K562 (cell line): ENCODE measurements around the gene MYH11. TPM values are rescaled to one million over a fixed set of nuclear protein-coding genes. Genes with fewer than 3 reads are reported as not detected.

Experiments used
- ATAC-seq: fragments of 200-7000 bp; cut with Tn5 transposase; 3 replicates; pipeline ENCODE4 v1.9.1; 2020; ENCODE audit warnings: moderate library complexity
- BruUV-seq: library from RNA; stranded (reverse); fragments of 400-500 nt; replicated peaks from 2 replicates; lab custom pipeline; 2021; lab: Mats Ljungman, UMichigan
- CTCF ChIA-PET: fragments of 300-600 bp; formaldehyde crosslinking; extraction: SDS; loops from one replicate; lab custom pipeline; 2021; ENCODE audit warnings: low intra/inter-chr PET ratio; lab: Yijun Ruan, JAX
- POLR2A ChIA-PET: fragments of 300-600, 350-650 bp; sonication (Branson Sonifier 250); formaldehyde crosslinking; extraction: SDS; loops from one replicate; lab custom pipeline; 2021; ENCODE audit warnings: antibody characterized with exemption, inconsistent platforms; lab: Yijun Ruan, JAX
- DNase-seq, 4 experiments: peaks; one replicate each; pipeline versions ENCODE4 v3.0.0 to v3.0.0-alpha.2; 2011 to 2018; ENCODE audit warnings: low spot score in 3 of 4, mixed read lengths in 3 of 4; ENCODE audit errors: extremely low read depth in 1 of 4
- FAIRE-seq: peaks from 2 replicates; lab custom pipeline; 2011; peaks lifted over from hg19 to GRCh38; lab: Jason Lieb, UNC
- H2AFZ ChIP-seq: 2 replicates; pipeline ENCODE4 v1.6.0; 2011; ENCODE audit warnings: low read depth, low read length, control low read depth, inconsistent platforms
- H3K27ac ChIP-seq: fragments of 200-600 bp; 3 replicates; pipeline ENCODE4 v1.8.0; 2011; ENCODE audit warnings: low read depth, mild to moderate bottlenecking, control low read depth, inconsistent platforms, low read length, moderate library complexity, mixed read lengths; ENCODE audit errors: extremely low read depth
- H3K27me3 ChIP-seq, 2 experiments: fragments of 300-600 bp in 1 of 2; 2 replicates in 1 of 2; 3 replicates in 1 of 2; pipeline versions ENCODE4 v1.6.0 to v1.8.0; 2011; ENCODE audit warnings: inconsistent platforms in 2 of 2, low read length in 2 of 2, mild to moderate bottlenecking in 1 of 2, mixed read lengths in 1 of 2, moderate library complexity in 1 of 2; ENCODE audit not compliant: control insufficient read depth in 2 of 2, insufficient read depth in 2 of 2
- H3K36me3 ChIP-seq: fragments of 300-600 bp; 3 replicates; pipeline ENCODE4 v1.8.0; 2011; ENCODE audit warnings: mild to moderate bottlenecking, low read length, inconsistent platforms; ENCODE audit not compliant: control insufficient read depth, insufficient read depth
- H3K4me1 ChIP-seq, 2 experiments: fragments of 200-600 bp in 1 of 2; replicated peaks in 1 of 2; 2 replicates in 1 of 2; 3 replicates in 1 of 2; pipeline versions ENCODE4 v1.5.1 to v1.8.0; 2011; ENCODE audit warnings: inconsistent platforms in 2 of 2, low read length in 2 of 2, mild to moderate bottlenecking in 1 of 2, mixed read lengths in 1 of 2, moderate library complexity in 1 of 2; ENCODE audit not compliant: control insufficient read depth in 2 of 2, insufficient read depth in 2 of 2
- H3K4me2 ChIP-seq: 2 replicates; pipeline ENCODE4 v1.6.1; 2011; ENCODE audit warnings: low read length, control low read depth, inconsistent platforms, mixed read lengths; ENCODE audit not compliant: insufficient read depth
- H3K4me3 ChIP-seq: fragments of 200-600 bp; sonication (generic), shearing (Covaris generic); 2 replicates; pipeline ENCODE4 v1.5.1; 2016; ENCODE audit warnings: control low read depth, inconsistent platforms
- H3K79me2 ChIP-seq: fragments of 200-600 bp; 3 replicates; pipeline ENCODE4 v1.8.0; 2011; ENCODE audit warnings: low read length, inconsistent platforms; ENCODE audit not compliant: control insufficient read depth, insufficient read depth
- H3K9ac ChIP-seq, 2 experiments: 2 replicates each; pipeline versions ENCODE4 v1.6.0 to v1.6.1; 2011; ENCODE audit warnings: low read depth in 2 of 2, low read length in 2 of 2, control low read depth in 1 of 2, inconsistent platforms in 1 of 2, mild to moderate bottlenecking in 1 of 2, mixed read lengths in 1 of 2; ENCODE audit not compliant: insufficient read depth in 1 of 2
- H3K9me1 ChIP-seq: one replicate; pipeline ENCODE4 v1.6.0; 2011; ENCODE audit warnings: inconsistent platforms, mild to moderate bottlenecking, low read length, moderate library complexity; ENCODE audit not compliant: control insufficient read depth, insufficient read depth
- H3K9me3 ChIP-seq: replicated peaks from 2 replicates; pipeline ENCODE4 v1.5.1; 2011; ENCODE audit warnings: low read depth, low read length, inconsistent platforms; ENCODE audit not compliant: control insufficient read depth, insufficient read depth
- H4K20me1 ChIP-seq: replicated peaks from 2 replicates; pipeline ENCODE4 v1.6.1; 2011; ENCODE audit warnings: low read length, inconsistent platforms, mixed read lengths; ENCODE audit not compliant: control insufficient read depth, insufficient read depth
- BMI1 ChIP-seq: fragments of 150-350 bp; IDR thresholded peaks from 2 replicates; pipeline ENCODE4 v1.6.1; 2014; ENCODE audit warnings: low read length
- BRCA1 ChIP-seq, 2 experiments: fragments of 450-650 bp in 1 of 2; sonication (generic) in 1 of 2; formaldehyde crosslinking in 1 of 2; IDR thresholded peaks; 2 replicates each; pipeline versions ENCODE4 v1.5.0 to v1.6.1; 2017 to 2020; ENCODE audit warnings: mild to moderate bottlenecking in 1 of 2, missing genetic modification reagents in 1 of 2
- CC2D1A ChIP-seq: fragments of 450-650 bp; IDR thresholded peaks from 2 replicates; pipeline ENCODE4 v1.6.1; 2017; ENCODE audit warnings: mild to moderate bottlenecking
- CREBBP ChIP-seq: IDR thresholded peaks from one replicate; pipeline ENCODE4 v1.6.1; 2012; ENCODE audit warnings: low read depth, mild to moderate bottlenecking, control low read depth, inconsistent platforms, low read length
- MEF2D ChIP-seq: conservative IDR thresholded peaks from 2 replicates; pipeline ENCODE4 v1.6.1; 2016; ENCODE audit warnings: low read depth, missing genetic modification characterization, missing compliant biosample characterization
- NCOA2 ChIP-seq, 2 experiments: fragments of 450-650 bp; IDR thresholded peaks; 2 replicates each; pipeline ENCODE4 v1.6.1; 2018; ENCODE audit warnings: mild to moderate bottlenecking in 2 of 2, moderate library complexity in 1 of 2; ENCODE audit not compliant: partially characterized antibody in 2 of 2
- NUFIP1 ChIP-seq: fragments of 450-650 bp; IDR thresholded peaks from 2 replicates; pipeline ENCODE4 v1.6.1; 2018; ENCODE audit not compliant: partially characterized antibody
- SMARCA4 ChIP-seq: fragments of 450-650 bp; IDR thresholded peaks from 2 replicates; pipeline ENCODE4 v1.6.1; 2016
- SREBF2 ChIP-seq: sonication (generic); formaldehyde crosslinking; IDR thresholded peaks from 2 replicates; pipeline ENCODE4 v1.4.0; 2020; ENCODE audit warnings: mild to moderate bottlenecking, missing genetic modification reagents
- THRAP3 ChIP-seq: fragments of 450-650 bp; IDR thresholded peaks from 2 replicates; pipeline ENCODE4 v1.6.1; 2016; ENCODE audit warnings: mild to moderate bottlenecking, inconsistent platforms, borderline replicate concordance
- U2AF2 ChIP-seq: fragments of 200-400 bp; formaldehyde crosslinking; optimal IDR thresholded peaks from 2 replicates; pipeline ENCODE3; 2017; ENCODE audit warnings: low read depth, mild to moderate bottlenecking, low read length
- YBX1 ChIP-seq: fragments of 450-650 bp; IDR thresholded peaks from 2 replicates; pipeline ENCODE4 v1.7.1; 2016; ENCODE audit warnings: mild to moderate bottlenecking
- WGBS: fragments of 100-300 bp; shearing (Covaris generic); methylation state at CpG from one replicate; pipeline ENCODE4 v1.1.6; 2016; ENCODE audit warnings: low coverage, mixed read lengths; ENCODE audit not compliant: insufficient coverage; ENCODE audit errors: missing lambda C conversion rate; 5-methylcytosine and 5-hydroxymethylcytosine counted together
- in situ Hi-C: fragments of 300-500 bp; cut with MboI; formaldehyde crosslinking; loops from 4 replicates; pipeline ENCODE4 v1.15.0; 2018; ENCODE audit warnings: inconsistent platforms, mixed read lengths
- intact Hi-C: fragments of 100-400 bp; cut with micrococcal nuclease; formaldehyde crosslinking; loops from 2 replicates; pipeline ENCODE4 v1.14.2; 2022
- polyA plus RNA-seq, 8 experiments: library from polyadenylated mRNA; depleted of rRNA in 4 of 8; stranded (reverse) in 5 of 8; unstranded in 3 of 8; fragments of >200 nt; fragmentation: Nextera tagmentation in 2 of 8; fragmentation: Illumina TruSeq in 1 of 8; extraction: Ambion mirVana in 2 of 8; extraction: Trizol in 1 of 8; gene quantifications; 2 replicates each; pipeline versions ENCODE4 v1.2.1 to v1.2.3, GENCODE V29; 2011 to 2014; ENCODE audit warnings: inconsistent platforms in 1 of 8, missing spikeins in 1 of 8
- total RNA-seq, 7 experiments: library from RNA; depleted of rRNA in 6 of 7; stranded (reverse); fragments of >200 nt in 6 of 7; fragmentation: Illumina TruSeq in 2 of 7; extraction: Trizol in 2 of 7; gene quantifications; 2 replicates each; pipeline versions ENCODE4 v1.2.1 to v1.2.3, GENCODE V29; 2011 to 2021; ENCODE audit warnings: low replicate concordance in 1 of 7
- TF ChIP-seq, protein P1 (sequence below): fragments of 450-650 bp; IDR thresholded peaks from 2 replicates; pipeline ENCODE4 v1.6.1; 2016; ENCODE audit warnings: low read depth

MYH11 gene
- total and polyA plus RNA-seq, 9 of the 15 experiments (the other 6 are each of a cell fraction or from before 2014, with no cell fraction given), result 0.05 to 0.47 (median 0.08) TPM; not detected in 5

- H3K9me1 ChIP-seq, result no peaks in the 10 kb centered on the region
- no peak overlapping the region for H3K4me3 ChIP-seq
- in situ Hi-C loops, result no loop called here
- ATAC-seq, result no peak
- no peaks in the 10 kb centered on the region for H3K79me2 ChIP-seq
- BruUV-seq, result no TSS peak
- no peak overlapping the region for H3K27ac ChIP-seq
- no peaks in the 10 kb centered on the region for H3K36me3 ChIP-seq
- H3K4me2 ChIP-seq, result no peak overlapping the region
- TF ChIP-seq MEF2D (no peak), THRAP3 (no peak), BMI1 (no peak), BRCA1 (IDR thresholded peaks at IDR 0.05) (no peak), BRCA1 (CRISPR knock-in tag; IDR thresholded peaks at IDR 0.05) (no peak), YBX1 (no peak), NUFIP1 (no peak), NCOA2 (IDR thresholded peaks at IDR 0.05; ENCODE audit: partially characterized antibody in 2 of 2) (no peak), U2AF2 (no peak), CC2D1A (no peak), SMARCA4 (no peak), SREBF2 (CRISPR knock-in tag) (no peak), CREBBP (no peak)
- TF ChIP-seq, protein P1, sequence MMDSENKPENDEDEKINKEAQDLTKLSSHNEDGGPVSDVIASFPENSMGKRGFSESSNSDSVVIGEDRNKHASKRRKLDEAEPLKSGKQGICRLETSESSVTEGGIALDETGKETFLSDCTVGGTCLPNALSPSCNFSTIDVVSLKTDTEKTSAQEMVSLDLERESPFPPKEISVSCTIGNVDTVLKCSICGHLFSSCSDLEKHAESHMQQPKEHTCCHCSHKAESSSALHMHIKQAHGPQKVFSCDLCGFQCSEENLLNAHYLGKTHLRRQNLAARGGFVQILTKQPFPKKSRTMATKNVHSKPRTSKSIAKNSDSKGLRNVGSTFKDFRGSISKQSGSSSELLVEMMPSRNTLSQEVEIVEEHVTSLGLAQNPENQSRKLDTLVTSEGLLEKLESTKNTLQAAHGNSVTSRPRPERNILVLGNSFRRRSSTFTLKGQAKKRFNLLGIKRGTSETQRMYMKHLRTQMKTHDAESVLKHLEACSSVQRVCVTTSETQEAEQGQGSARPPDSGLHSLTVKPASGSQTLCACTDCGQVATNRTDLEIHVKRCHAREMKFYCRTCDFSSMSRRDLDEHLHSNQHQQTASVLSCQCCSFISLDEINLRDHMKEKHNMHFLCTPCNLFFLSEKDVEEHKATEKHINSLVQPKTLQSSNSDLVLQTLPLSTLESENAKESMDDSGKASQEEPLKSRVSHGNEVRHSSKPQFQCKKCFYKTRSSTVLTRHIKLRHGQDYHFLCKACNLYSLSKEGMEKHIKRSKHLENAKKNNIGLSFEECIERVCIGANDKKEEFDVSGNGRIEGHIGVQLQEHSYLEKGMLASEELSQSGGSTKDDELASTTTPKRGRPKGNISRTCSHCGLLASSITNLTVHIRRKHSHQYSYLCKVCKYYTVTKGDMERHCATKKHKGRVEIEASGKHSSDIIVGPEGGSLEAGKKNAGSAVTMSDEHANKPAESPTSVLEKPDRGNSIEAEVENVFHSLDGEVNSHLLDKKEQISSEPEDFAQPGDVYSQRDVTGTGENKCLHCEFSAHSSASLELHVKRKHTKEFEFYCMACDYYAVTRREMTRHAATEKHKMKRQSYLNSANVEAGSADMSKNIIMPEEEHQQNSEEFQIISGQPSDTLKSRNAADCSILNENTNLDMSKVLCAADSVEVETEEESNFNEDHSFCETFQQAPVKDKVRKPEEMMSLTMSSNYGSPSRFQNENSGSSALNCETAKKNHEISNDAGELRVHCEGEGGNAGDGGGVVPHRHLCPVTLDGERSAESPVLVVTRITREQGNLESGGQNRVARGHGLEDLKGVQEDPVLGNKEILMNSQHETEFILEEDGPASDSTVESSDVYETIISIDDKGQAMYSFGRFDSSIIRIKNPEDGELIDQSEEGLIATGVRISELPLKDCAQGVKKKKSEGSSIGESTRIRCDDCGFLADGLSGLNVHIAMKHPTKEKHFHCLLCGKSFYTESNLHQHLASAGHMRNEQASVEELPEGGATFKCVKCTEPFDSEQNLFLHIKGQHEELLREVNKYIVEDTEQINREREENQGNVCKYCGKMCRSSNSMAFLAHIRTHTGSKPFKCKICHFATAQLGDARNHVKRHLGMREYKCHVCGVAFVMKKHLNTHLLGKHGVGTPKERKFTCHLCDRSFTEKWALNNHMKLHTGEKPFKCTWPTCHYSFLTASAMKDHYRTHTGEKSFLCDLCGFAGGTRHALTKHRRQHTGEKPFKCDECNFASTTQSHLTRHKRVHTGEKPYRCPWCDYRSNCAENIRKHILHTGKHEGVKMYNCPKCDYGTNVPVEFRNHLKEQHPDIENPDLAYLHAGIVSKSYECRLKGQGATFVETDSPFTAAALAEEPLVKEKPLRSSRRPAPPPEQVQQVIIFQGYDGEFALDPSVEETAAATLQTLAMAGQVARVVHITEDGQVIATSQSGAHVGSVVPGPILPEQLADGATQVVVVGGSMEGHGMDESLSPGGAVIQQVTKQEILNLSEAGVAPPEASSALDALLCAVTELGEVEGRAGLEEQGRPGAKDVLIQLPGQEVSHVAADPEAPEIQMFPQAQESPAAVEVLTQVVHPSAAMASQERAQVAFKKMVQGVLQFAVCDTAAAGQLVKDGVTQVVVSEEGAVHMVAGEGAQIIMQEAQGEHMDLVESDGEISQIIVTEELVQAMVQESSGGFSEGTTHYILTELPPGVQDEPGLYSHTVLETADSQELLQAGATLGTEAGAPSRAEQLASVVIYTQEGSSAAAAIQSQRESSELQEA, result no peak
- TF ChIP-seq, all 486 proteins: peak for 0
- peaks cover 6% of the 10 kb centered on the region for H3K9me3 ChIP-seq
- no peak overlapping the region for H2AFZ ChIP-seq
- 0% methylated on average over 2 of the region's 2 CpGs for WGBS
- intact Hi-C loops, result no loop called here
- FAIRE-seq (no peak), DNase-seq (no peak)
- H3K4me1 ChIP-seq, result no peaks in the 10 kb centered on the region; a peak in 1 of 5 replicates
- ChIA-PET CTCF (no interaction called here), POLR2A (interaction anchor here (1.5 kb wide), 1 partner anchor 10 kb away, joined by 4 read pairs; no protein-coding TSS in a partner anchor)
- H3K27me3 ChIP-seq, result peaks cover 9 to 35% of the 10 kb centered on the region in 2 experiments; a peak in 3 of 5 replicates
- H3K9ac ChIP-seq, result no peak overlapping the region
- no peaks in the 10 kb centered on the region; the same call in 1 of the 2 replicates for H4K20me1 ChIP-seq
Observed at GRCh38 chr16:15742716-15743115, 114.1 kb downstream of the MYH11 start.
